ENCODE measurements around the gene MAN2B1. TPM values are rescaled to one million over a fixed set of nuclear protein-coding genes. Genes with fewer than 3 reads are reported as not detected.
"Not testable (repeated sequence)": the region's sequence is repeated elsewhere in the genome, so short reads cannot be mapped to it uniquely, and the experiment has no call there.

MAN2B1 gene
- total RNA-seq, 3 donors from 2014 or later (not counting 1 experiment from before 2014, with no cell fraction given): 107 to 118 (median 112) TPM

DNA sequence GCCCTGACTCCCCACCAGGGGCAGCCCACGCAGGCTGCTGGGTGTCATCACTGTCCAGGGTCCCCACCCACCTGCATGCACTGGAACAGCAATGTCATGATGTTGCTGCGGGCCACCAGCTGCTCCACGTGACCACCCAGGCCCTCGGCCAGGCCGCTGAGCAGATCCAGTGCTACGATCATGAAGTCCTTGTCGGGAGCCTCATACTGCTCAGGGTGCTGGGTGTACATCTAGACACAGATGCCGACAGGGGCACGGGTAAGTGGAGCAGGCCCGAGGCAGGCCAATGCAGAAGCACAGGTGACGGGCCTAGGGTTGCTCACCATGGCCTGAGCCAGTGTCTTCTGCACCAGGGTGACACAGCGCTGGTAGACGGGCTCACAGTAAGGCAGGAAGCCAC, 38.6 kb upstream of the MAN2B1 start:
- Histone ChIP-seq H3K9me3 (ENCODE audit: control insufficient read depth, insufficient read depth, low read length) (no peaks in the 10 kb centered on the region), H3K27me3 (ENCODE audit: control insufficient read depth, insufficient read depth, low read length) (no peaks in the 10 kb centered on the region), H3K4me1 (ENCODE audit: control insufficient read depth, insufficient read depth, low read length) (no peaks in the 10 kb centered on the region), H3K4me3 (ENCODE audit: low read length) (no peak overlapping the region), H3K36me3 (ENCODE audit: control insufficient read depth, insufficient read depth, low read length) (peaks cover 47% of the 10 kb centered on the region), H3K27ac (ENCODE audit: low read length) (no peak overlapping the region)
- Mint-ChIP-seq H3K9me3 (no peaks in the 10 kb centered on the region), H3K36me3 (no peaks in the 10 kb centered on the region), H3K4me3 (no peak overlapping the region), H3K4me1 (no peaks in the 10 kb centered on the region), H3K27me3 (ENCODE audit: low read depth in 2 of 2) (no peaks in the 10 kb centered on the region), H3K27ac (no peak overlapping the region)
- TF ChIP-seq, protein P1, sequence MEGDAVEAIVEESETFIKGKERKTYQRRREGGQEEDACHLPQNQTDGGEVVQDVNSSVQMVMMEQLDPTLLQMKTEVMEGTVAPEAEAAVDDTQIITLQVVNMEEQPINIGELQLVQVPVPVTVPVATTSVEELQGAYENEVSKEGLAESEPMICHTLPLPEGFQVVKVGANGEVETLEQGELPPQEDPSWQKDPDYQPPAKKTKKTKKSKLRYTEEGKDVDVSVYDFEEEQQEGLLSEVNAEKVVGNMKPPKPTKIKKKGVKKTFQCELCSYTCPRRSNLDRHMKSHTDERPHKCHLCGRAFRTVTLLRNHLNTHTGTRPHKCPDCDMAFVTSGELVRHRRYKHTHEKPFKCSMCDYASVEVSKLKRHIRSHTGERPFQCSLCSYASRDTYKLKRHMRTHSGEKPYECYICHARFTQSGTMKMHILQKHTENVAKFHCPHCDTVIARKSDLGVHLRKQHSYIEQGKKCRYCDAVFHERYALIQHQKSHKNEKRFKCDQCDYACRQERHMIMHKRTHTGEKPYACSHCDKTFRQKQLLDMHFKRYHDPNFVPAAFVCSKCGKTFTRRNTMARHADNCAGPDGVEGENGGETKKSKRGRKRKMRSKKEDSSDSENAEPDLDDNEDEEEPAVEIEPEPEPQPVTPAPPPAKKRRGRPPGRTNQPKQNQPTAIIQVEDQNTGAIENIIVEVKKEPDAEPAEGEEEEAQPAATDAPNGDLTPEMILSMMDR (IDR thresholded peaks at IDR 0.05): no peak
- no peak for DNase-seq
- ATAC-seq: no peak
- intact Hi-C loops (cut with micrococcal nuclease): no loop called here
- WGBS (ENCODE audit: insufficient coverage): 97% methylated on average over 13 of the region's 13 CpGs

DNA sequence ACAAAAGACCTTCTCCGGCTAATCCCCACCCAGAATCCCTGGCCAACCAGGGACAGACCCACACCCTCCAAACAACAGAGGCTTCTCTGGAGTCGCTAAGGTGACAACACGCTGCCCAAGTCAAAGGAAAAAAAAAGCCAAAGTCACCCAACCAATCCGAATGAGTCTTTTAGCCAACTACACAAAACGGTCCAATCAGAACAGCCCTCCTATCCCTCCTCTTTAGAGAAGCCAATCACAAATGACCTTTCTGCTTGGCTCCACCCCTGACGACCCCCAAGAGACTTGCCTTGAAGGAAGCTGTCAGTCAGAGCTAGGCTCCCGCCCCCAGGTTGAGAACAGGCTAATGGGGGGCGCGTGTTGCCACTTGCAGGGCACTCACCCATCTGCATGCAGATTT, 36.5 kb upstream of the MAN2B1 start:
- Mint-ChIP-seq H3K36me3 (no peaks in the 10 kb centered on the region), H3K4me1 (no peaks in the 10 kb centered on the region), H3K9me3 (no peaks in the 10 kb centered on the region), H3K4me3 (no peak overlapping the region), H3K27me3 (ENCODE audit: low read depth in 2 of 2) (no peaks in the 10 kb centered on the region), H3K27ac (no peak overlapping the region)
- TF ChIP-seq, protein P1 (IDR thresholded peaks at IDR 0.05): no peak
- Histone ChIP-seq H3K9me3 (ENCODE audit: control insufficient read depth, insufficient read depth, low read length) (no peaks in the 10 kb centered on the region), H3K27me3 (ENCODE audit: control insufficient read depth, insufficient read depth, low read length) (no peaks in the 10 kb centered on the region), H3K4me1 (ENCODE audit: control insufficient read depth, insufficient read depth, low read length) (no peaks in the 10 kb centered on the region), H3K4me3 (ENCODE audit: low read length) (no peak overlapping the region), H3K27ac (ENCODE audit: low read length) (no peak overlapping the region), H3K36me3 (ENCODE audit: control insufficient read depth, insufficient read depth, low read length) (peaks cover 41% of the 10 kb centered on the region)
- DNase-seq (peak in 1 of 2 donors; percentile 40), ATAC-seq (peak in 2 of 3 donors; percentile 43 to 53)
- WGBS (ENCODE audit: insufficient coverage): 93% methylated on average over 9 of the region's 9 CpGs
- intact Hi-C loops (cut with micrococcal nuclease): no loop called here

DNA sequence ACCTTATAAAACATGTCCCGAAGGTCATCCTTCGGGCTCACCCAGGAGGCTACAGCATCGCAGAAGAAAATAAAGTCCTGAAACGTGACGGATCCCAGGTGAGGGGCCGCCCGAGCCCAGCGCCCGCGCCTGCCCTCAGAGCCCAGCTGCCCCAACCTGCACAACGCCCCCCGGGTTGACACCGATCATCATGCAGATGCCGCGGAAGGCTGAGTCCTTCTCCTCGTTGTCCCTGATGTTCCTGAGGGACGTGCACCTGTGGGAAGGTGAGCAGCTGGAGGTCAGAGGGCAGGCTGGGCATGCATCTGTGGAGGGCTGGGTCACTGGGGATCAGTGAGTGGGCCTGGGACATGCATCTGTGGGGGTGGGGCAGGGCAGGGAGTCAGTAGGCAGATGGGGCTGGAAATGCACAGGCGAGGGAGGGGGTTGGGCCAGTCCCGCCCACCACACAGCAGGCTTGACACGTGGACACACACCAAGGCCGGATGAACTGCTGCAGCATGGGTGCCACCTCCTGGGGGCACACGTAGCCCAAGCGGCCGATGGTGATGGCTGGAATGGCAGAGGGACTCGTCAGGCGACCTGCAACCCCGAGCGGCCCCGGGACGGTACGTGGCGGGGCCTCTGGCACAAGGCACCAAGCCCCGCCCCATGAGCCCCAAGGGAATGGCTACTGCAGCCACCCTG, 35.2 kb upstream of the MAN2B1 start:
- peaks cover 5% of the 10 kb centered on the region for H3K4me1 ChIP-seq (ENCODE audit: control insufficient read depth, insufficient read depth, low read length)
- no peak overlapping the region for H3K27ac ChIP-seq (ENCODE audit: low read length)
- ATAC-seq (no peak), DNase-seq (no peak)
- Mint-ChIP-seq H3K27ac (no peak overlapping the region), H3K4me3 (no peak overlapping the region), H3K9me3 (no peaks in the 10 kb centered on the region), H3K4me1 (peaks cover 0 to under 1% of the 10 kb centered on the region in 2 donors), H3K36me3 (no peaks in the 10 kb centered on the region), H3K27me3 (ENCODE audit: low read depth in 2 of 2) (no peaks in the 10 kb centered on the region)
- 96% methylated on average over 33 of the region's 33 CpGs for WGBS (ENCODE audit: insufficient coverage)
- intact Hi-C loops (cut with micrococcal nuclease): no loop called here
- peaks cover 41% of the 10 kb centered on the region for H3K36me3 ChIP-seq (ENCODE audit: control insufficient read depth, insufficient read depth, low read length)
- TF ChIP-seq, protein P1 (IDR thresholded peaks at IDR 0.05): no peak
- no peaks in the 10 kb centered on the region for H3K9me3 ChIP-seq (ENCODE audit: control insufficient read depth, insufficient read depth, low read length)
- no peak overlapping the region for H3K4me3 ChIP-seq (ENCODE audit: low read length)
- H3K27me3 ChIP-seq (ENCODE audit: control insufficient read depth, insufficient read depth, low read length): no peaks in the 10 kb centered on the region

DNA sequence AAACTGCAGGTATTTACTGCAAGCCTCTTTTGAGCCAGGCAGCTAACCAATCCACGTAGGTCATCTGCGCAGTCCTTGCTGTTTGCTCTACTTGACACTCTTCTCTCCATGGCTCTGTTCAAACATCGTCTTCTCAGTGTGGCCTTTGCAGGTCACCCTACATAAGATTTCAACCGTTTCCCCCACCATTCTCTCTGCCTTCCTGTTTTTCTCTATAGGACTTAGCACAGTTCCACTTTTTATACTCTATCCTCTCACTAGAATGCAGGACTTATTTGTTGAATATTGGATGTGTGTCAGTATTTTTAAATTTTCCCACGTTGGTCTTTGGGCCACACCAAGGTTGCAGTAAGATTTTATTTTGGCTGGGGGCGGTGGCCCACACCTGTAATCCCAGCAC, 31.6 kb upstream of the MAN2B1 start:
- no peak overlapping the region for H3K27ac ChIP-seq (ENCODE audit: low read length)
- H3K36me3 Mint-ChIP-seq: no peaks in the 10 kb centered on the region
- peaks cover 19% of the 10 kb centered on the region for H3K4me1 ChIP-seq (ENCODE audit: control insufficient read depth, insufficient read depth, low read length)
- DNase-seq: no peak
- H3K4me1 Mint-ChIP-seq: peaks cover 0 to 4% of the 10 kb centered on the region in 2 donors
- no peak overlapping the region for H3K4me3 ChIP-seq (ENCODE audit: low read length)
- no peaks in the 10 kb centered on the region for H3K9me3 Mint-ChIP-seq
- intact Hi-C loops (cut with micrococcal nuclease): no loop called here
- 83% methylated on average over 6 of the region's 6 CpGs for WGBS (ENCODE audit: insufficient coverage)
- H3K4me3 Mint-ChIP-seq: peak overlapping the region; percentile 43
- no peaks in the 10 kb centered on the region for H3K27me3 Mint-ChIP-seq (ENCODE audit: low read depth in 2 of 2)
- ATAC-seq: no peak
- H3K36me3 ChIP-seq (ENCODE audit: control insufficient read depth, insufficient read depth, low read length): peaks cover 13% of the 10 kb centered on the region
- peak overlapping the region; percentile 14 to 80 for H3K27ac Mint-ChIP-seq
- H3K27me3 ChIP-seq (ENCODE audit: control insufficient read depth, insufficient read depth, low read length): no peaks in the 10 kb centered on the region
- TF ChIP-seq, protein P1 (IDR thresholded peaks at IDR 0.05): no peak
- no peaks in the 10 kb centered on the region for H3K9me3 ChIP-seq (ENCODE audit: control insufficient read depth, insufficient read depth, low read length)

DNA sequence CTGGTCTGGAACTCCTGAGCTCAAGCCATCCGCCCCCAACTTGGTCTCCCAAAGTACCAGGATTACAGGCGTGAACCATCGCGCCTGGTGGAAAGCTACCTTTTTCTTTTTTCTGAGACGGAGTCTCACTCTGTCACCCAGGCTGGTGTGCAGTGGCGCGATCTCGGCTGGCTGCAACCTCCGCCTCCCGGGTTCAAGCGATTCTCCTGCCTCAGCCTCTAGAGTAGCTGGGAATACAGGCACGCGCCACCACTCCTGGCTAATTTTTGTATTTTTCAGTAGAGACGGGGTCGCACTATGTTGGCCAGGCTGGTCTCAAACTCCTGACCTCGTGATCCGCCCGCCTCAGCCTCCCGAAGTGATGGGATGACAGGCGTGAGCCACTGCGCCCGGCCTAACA, 30.9 kb upstream of the MAN2B1 start:
- Mint-ChIP-seq H3K27ac (peak overlapping the region in 1 of 2 donors; percentile 92), H3K4me3 (peak overlapping the region; percentile 31)
- H3K27ac ChIP-seq (ENCODE audit: low read length); H3K27me3 Mint-ChIP-seq (ENCODE audit: low read depth in 2 of 2); H3K4me1 Mint-ChIP-seq; H3K9me3 Mint-ChIP-seq; H3K27me3 ChIP-seq (ENCODE audit: control insufficient read depth, insufficient read depth, low read length); DNase-seq; H3K36me3 ChIP-seq (ENCODE audit: control insufficient read depth, insufficient read depth, low read length); ATAC-seq; H3K9me3 ChIP-seq (ENCODE audit: control insufficient read depth, insufficient read depth, low read length); H3K36me3 Mint-ChIP-seq; H3K4me3 ChIP-seq (ENCODE audit: low read length); intact Hi-C loops (cut with micrococcal nuclease): not testable (repeated sequence)
- H3K4me1 ChIP-seq (ENCODE audit: control insufficient read depth, insufficient read depth, low read length): peaks cover 19% of the 10 kb centered on the region
- WGBS (ENCODE audit: insufficient coverage): 98% methylated on average over 22 of the region's 22 CpGs
